Transverse colon (tissue), 4 donors: Measurements from ENCODE around the gene MRPL20.

Experiments used
- POLR2A ChIP-seq: fragments of 450-650 bp; IDR thresholded peaks from one replicate; pipeline ENCODE4 v1.6.1; 2016; ENCODE audit warnings: antibody characterized with exemption, mild to moderate bottlenecking, moderate library complexity
- POLR2AphosphoS5 ChIP-seq, 3 donors: sonication (generic); formaldehyde crosslinking; IDR thresholded peaks; one replicate each; pipeline ENCODE4 v1.6.1; 2016; ENCODE audit warnings: antibody characterized with exemption in 3 of 3
- TF ChIP-seq, protein P1 (sequence below), 5 experiments: fragments of 200-600 bp in 3 of 5; fragments of 450-650 bp in 2 of 5; sonication (generic) in 3 of 5; IDR thresholded peaks; 1 replicate in 2 of 5; 2 replicates in 3 of 5; pipeline ENCODE4 v1.5.1; 2016 to 2017; ENCODE audit warnings: antibody characterized with exemption in 5 of 5, inconsistent platforms in 3 of 5, mild to moderate bottlenecking in 2 of 5, moderate library complexity in 1 of 5

DNA sequence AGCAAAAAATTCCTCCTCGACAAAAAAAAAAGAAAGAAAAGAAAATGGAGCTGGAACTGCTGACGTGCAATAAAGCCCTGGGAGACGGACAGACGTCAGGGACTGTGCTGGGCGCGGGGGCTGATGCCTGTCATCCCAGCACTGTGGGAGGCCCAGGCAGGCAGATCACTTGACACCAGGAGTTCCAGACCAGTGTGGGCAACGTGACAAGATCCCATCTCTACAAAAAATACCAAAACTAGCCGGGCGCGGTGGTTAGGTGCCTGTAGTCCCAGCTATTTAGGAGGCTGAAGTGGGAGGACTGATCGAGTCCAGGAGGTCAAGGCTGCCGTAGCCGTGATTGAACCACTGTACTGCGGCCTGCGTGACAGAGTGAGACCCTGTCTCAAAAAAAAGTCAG, 17.6 kb upstream of the MRPL20 start:
- TF ChIP-seq, protein P1, sequence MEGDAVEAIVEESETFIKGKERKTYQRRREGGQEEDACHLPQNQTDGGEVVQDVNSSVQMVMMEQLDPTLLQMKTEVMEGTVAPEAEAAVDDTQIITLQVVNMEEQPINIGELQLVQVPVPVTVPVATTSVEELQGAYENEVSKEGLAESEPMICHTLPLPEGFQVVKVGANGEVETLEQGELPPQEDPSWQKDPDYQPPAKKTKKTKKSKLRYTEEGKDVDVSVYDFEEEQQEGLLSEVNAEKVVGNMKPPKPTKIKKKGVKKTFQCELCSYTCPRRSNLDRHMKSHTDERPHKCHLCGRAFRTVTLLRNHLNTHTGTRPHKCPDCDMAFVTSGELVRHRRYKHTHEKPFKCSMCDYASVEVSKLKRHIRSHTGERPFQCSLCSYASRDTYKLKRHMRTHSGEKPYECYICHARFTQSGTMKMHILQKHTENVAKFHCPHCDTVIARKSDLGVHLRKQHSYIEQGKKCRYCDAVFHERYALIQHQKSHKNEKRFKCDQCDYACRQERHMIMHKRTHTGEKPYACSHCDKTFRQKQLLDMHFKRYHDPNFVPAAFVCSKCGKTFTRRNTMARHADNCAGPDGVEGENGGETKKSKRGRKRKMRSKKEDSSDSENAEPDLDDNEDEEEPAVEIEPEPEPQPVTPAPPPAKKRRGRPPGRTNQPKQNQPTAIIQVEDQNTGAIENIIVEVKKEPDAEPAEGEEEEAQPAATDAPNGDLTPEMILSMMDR (IDR thresholded peaks at IDR 0.05), result no peak
- no peak for TF ChIP-seq POLR2A
- TF ChIP-seq POLR2AphosphoS5 (IDR thresholded peaks at IDR 0.05), result no peak
